T-cell (primary cell): ENCODE data around the gene CLIP2. TPM values are rescaled to one million over a fixed set of nuclear protein-coding genes. Genes with fewer than 3 reads are reported as not detected.
"Not testable (repeated sequence)": the region's sequence is repeated elsewhere in the genome, so short reads cannot be mapped to it uniquely, and the experiment has no call there.

Experiments
- ATAC-seq, 4 experiments: fragments of 200-7000 bp in 3 of 4; fragments of 150-1000 bp in 1 of 4; cut with Tn5 transposase; replicated peaks in 1 of 4; 1 replicate in 3 of 4; 2 replicates in 1 of 4; pipeline ENCODE4 v1.10.0; 2021; ENCODE audit warnings: moderate library complexity in 3 of 4, mild to moderate bottlenecking in 2 of 4, moderate number of reproducible peaks in 1 of 4
- CTCF ChIA-PET, 2 donors: fragments of 300-600 bp; sonication (Branson Sonifier 250); formaldehyde crosslinking; loops; one replicate each; lab custom pipeline; 2022; ENCODE audit warnings: antibody characterized with exemption in 2 of 2; lab: Charles Lee
- POLR2A ChIA-PET, 2 donors: fragments of 300-600 bp; sonication (Branson Sonifier 250); formaldehyde crosslinking; loops; one replicate each; lab custom pipeline; 2022; ENCODE audit warnings: antibody characterized with exemption in 2 of 2; lab: Charles Lee
- DNase-seq, 35 experiments: peaks; one replicate each; pipeline versions ENCODE4 v3.0.0 to v3.0.0-alpha.2; 2013 to 2023
- H3K27ac ChIP-seq: one replicate; pipeline ENCODE4 v1.5.1; 2013; ENCODE audit warnings: low read length
- H3K27me3 ChIP-seq, 2 experiments: replicated peaks in 1 of 2; 1 replicate in 1 of 2; 2 replicates in 1 of 2; pipeline versions ENCODE4 v1.6.1 to v1.7.0; 2013; ENCODE audit warnings: low read length in 1 of 2, mixed read lengths in 1 of 2; ENCODE audit not compliant: control insufficient read depth in 2 of 2, insufficient read depth in 2 of 2; ENCODE audit errors: extremely low read depth in 1 of 2
- H3K36me3 ChIP-seq, 2 donors: 1 replicate in 1 of 2; 2 replicates in 1 of 2; pipeline versions ENCODE4 v1.6.1 to v1.7.0; 2013; ENCODE audit warnings: low read length in 1 of 2; ENCODE audit not compliant: control insufficient read depth in 2 of 2, insufficient read depth in 1 of 2; ENCODE audit errors: extremely low read depth in 1 of 2
- H3K4me1 ChIP-seq, 2 experiments: 1 replicate in 1 of 2; 2 replicates in 1 of 2; pipeline versions ENCODE4 v1.6.1 to v1.7.0; 2013; ENCODE audit warnings: low read length in 2 of 2, mixed read lengths in 1 of 2; ENCODE audit not compliant: insufficient read depth in 2 of 2, control insufficient read depth in 1 of 2; ENCODE audit errors: extremely low read depth in 1 of 2
- H3K4me3 ChIP-seq, 2 donors: 1 replicate in 1 of 2; 2 replicates in 1 of 2; pipeline versions ENCODE4 v1.5.1 to v1.7.0; 2013; ENCODE audit warnings: mild to moderate bottlenecking in 2 of 2, low read length in 1 of 2, moderate library complexity in 1 of 2; ENCODE audit not compliant: control insufficient read depth in 1 of 2; ENCODE audit errors: extremely low read depth in 1 of 2
- H3K9me3 ChIP-seq: 2 replicates; pipeline ENCODE4 v1.7.0; 2013
- H3K27ac Mint-ChIP-seq, 2 donors: one replicate each; pipeline ENCODE4 v1.8.0; 2020 to 2021; ENCODE audit warnings: mild to moderate bottlenecking in 2 of 2, mixed read lengths in 2 of 2
- H3K27me3 Mint-ChIP-seq, 2 donors: one replicate each; pipeline ENCODE4 v1.8.0; 2021 to 2022; ENCODE audit warnings: mixed read lengths in 2 of 2
- H3K36me3 Mint-ChIP-seq: one replicate; pipeline ENCODE4 v1.8.0; 2021; ENCODE audit warnings: mixed read lengths
- H3K4me1 Mint-ChIP-seq, 3 donors: one replicate each; pipeline ENCODE4 v1.8.0; 2020 to 2022; ENCODE audit warnings: mixed read lengths in 3 of 3, mild to moderate bottlenecking in 1 of 3
- H3K4me3 Mint-ChIP-seq, 3 donors: one replicate each; pipeline ENCODE4 v1.8.0; 2020 to 2022; ENCODE audit warnings: mild to moderate bottlenecking in 3 of 3, mixed read lengths in 3 of 3, moderate library complexity in 3 of 3
- H3K9me3 Mint-ChIP-seq, 3 donors: one replicate each; pipeline ENCODE4 v1.8.0; 2020 to 2022; ENCODE audit warnings: mixed read lengths in 3 of 3
- WGBS: methylation state at CpG from one replicate; pipeline ENCODE4 v1.1.5; 2013; ENCODE audit warnings: missing lambda C conversion rate; ENCODE audit not compliant: insufficient coverage; 5-methylcytosine and 5-hydroxymethylcytosine counted together
- total RNA-seq, 35 experiments: library from RNA in 6 of 35; stranded (reverse) in 6 of 35; fragments of 120-200 nt in 1 of 35; gene quantifications; one replicate each; pipeline versions ENCODE4 v1.2.1 to v1.2.4 and lab custom pipeline; 2013 to 2026

CLIP2 gene
- total RNA-seq, 5 donors from 2014 or later (not counting 1 experiment from before 2014, with no cell fraction given): 3.1 to 8.5 (median 6.3) TPM

- peaks cover 0 to 2% (median 0%) of the 10 kb centered on the region in 3 donors for H3K4me1 Mint-ChIP-seq
- peaks cover 9% of the 10 kb centered on the region for H3K36me3 Mint-ChIP-seq
Measured at GRCh38 chr7:74399006-74399405, 109.8 kb downstream of the CLIP2 start.

GRCh38 chr7:74400420-74401136 lies 111.4 kb downstream of the CLIP2 start:
- ATAC-seq (peak in 1 of 4 experiments; percentile 20), DNase-seq (no peak)
- Mint-ChIP-seq H3K9me3 (no peaks in the 10 kb centered on the region), H3K4me1 (peaks cover 0 to 2% (median 0%) of the 10 kb centered on the region in 3 donors), H3K27ac (no peak overlapping the region), H3K27me3 (no peaks in the 10 kb centered on the region), H3K36me3 (peaks cover 8% of the 10 kb centered on the region), H3K4me3 (no peak overlapping the region)
- Histone ChIP-seq H3K36me3 (peaks cover 0 to 3% of the 10 kb centered on the region in 2 donors), H3K27me3 (peaks cover 0 to 13% of the 10 kb centered on the region in 2 experiments), H3K4me1 (peaks cover 0 to 2% of the 10 kb centered on the region in 2 experiments), H3K9me3 (no peaks in the 10 kb centered on the region), H3K27ac (no peak overlapping the region), H3K4me3 (no peak overlapping the region)
- WGBS: 94% methylated on average over 15 of the region's 22 CpGs
- ChIA-PET POLR2A (no interaction called here), CTCF (interaction anchor here (0.5 to 3.3 kb wide), 14 partner anchors 17 to 1486 kb away, joined by 3 to 31 read pairs (median 4); no protein-coding TSS in a partner anchor)

More at GRCh38 chr7:74399006-74399405, 109.8 kb downstream of the CLIP2 start:
- H3K27me3 ChIP-seq: peaks cover 0 to 6% of the 10 kb centered on the region in 2 experiments
- Mint-ChIP-seq H3K4me3 (no peak overlapping the region), H3K27ac (no peak overlapping the region), H3K27me3 (no peaks in the 10 kb centered on the region), H3K9me3 (no peaks in the 10 kb centered on the region)
- peaks cover 0 to 2% of the 10 kb centered on the region in 2 experiments for H3K4me1 ChIP-seq
- CTCF ChIA-PET: interaction anchor here in 1 of 2 donors (0.6 to 0.8 kb wide), 2 partner anchors 193 to 466 kb away, joined by 3 to 5 read pairs; no protein-coding TSS in a partner anchor
- ATAC-seq (no peak), DNase-seq (no peak)
- peaks cover 0 to 3% of the 10 kb centered on the region in 2 donors for H3K36me3 ChIP-seq
- no peaks in the 10 kb centered on the region for H3K9me3 ChIP-seq
- WGBS: 85% methylated on average over 4 of the region's 6 CpGs
- H3K4me3 ChIP-seq: no peak overlapping the region
- POLR2A ChIA-PET: no interaction called here
- no peak overlapping the region for H3K27ac ChIP-seq

DNA sequence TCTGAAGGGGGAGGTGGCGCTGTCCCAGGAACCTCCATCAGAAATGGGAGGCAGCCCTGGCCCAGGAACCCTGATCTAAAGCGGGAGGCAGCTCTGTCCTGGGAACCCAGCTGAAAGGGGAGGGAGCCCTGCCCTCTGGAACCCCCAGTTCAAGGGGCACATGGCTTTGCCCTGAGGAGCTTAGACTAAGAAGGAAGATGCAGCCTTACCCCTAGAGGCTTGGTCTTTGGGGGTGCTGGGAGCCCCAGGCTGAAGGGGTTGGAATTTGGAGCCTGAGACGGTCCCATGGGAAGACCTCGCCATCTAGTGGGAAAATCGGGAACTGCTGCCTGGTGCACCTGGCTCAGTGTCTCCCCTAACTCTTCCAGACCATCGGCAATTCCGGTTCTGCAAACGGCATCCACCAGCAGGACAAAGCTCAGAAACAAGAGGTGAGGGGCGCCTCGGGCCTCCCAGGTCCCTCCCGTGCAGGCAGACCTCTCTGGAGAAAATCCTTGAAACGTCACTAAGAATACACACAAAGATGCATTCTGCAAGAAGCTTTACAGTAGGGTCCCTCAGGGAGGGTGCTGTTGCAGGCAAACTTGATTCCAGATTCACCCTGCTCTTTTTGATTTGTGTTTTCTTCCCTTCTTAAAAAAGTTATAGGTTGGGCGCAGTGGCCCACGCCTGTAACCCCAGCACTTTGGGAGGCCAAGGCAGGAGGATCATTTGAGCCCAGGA lies 112.1 kb downstream of the CLIP2 start:
- no peak overlapping the region for H3K27ac ChIP-seq
- no peaks in the 10 kb centered on the region for H3K9me3 ChIP-seq
- H3K27me3 Mint-ChIP-seq: no peaks in the 10 kb centered on the region
- no peaks in the 10 kb centered on the region for H3K9me3 Mint-ChIP-seq
- peaks cover 0 to 13% of the 10 kb centered on the region in 2 experiments for H3K27me3 ChIP-seq
- H3K4me3 Mint-ChIP-seq: no peak overlapping the region
- WGBS: 39% methylated on average over 13 of the region's 14 CpGs
- peaks cover 0 to 3% of the 10 kb centered on the region in 2 donors for H3K36me3 ChIP-seq
- H3K4me3 ChIP-seq: no peak overlapping the region
- peaks cover 3% of the 10 kb centered on the region for H3K36me3 Mint-ChIP-seq
- ATAC-seq (peak; percentile 49 to 67 (median 60)), DNase-seq (peak; percentile 16 to 82 (median 60))
- H3K4me1 ChIP-seq: peaks cover 0 to 2% of the 10 kb centered on the region in 2 experiments
- ChIA-PET POLR2A (no interaction called here), CTCF (interaction anchor here (0.5 to 3.3 kb wide), 14 partner anchors 13 to 335 kb away, joined by 3 to 31 read pairs (median 4); no protein-coding TSS in a partner anchor)
- peaks cover 0 to 2% (median 0%) of the 10 kb centered on the region in 3 donors for H3K4me1 Mint-ChIP-seq
- H3K27ac Mint-ChIP-seq: no peak overlapping the region

- H3K27me3 Mint-ChIP-seq, H3K36me3 Mint-ChIP-seq, H3K27ac ChIP-seq, DNase-seq, ATAC-seq, H3K4me3 Mint-ChIP-seq, H3K27ac Mint-ChIP-seq, H3K4me3 ChIP-seq, H3K4me1 ChIP-seq, H3K9me3 ChIP-seq, H3K36me3 ChIP-seq, POLR2A ChIA-PET, H3K9me3 Mint-ChIP-seq, H3K4me1 Mint-ChIP-seq: not testable (repeated sequence)
- peaks cover 0 to 13% of the 10 kb centered on the region in 2 experiments for H3K27me3 ChIP-seq
- 90% methylated on average over 1 of the region's 3 CpGs for WGBS
- CTCF ChIA-PET: interaction anchor here (0.6 to 3.3 kb wide), 7 partner anchors 113 to 587 kb away, joined by 3 to 31 read pairs (median 4); partner anchors contain the start of gene CLIP2 (in 1 of the 2)
Measured at GRCh38 chr7:74402668-74403067, 113.5 kb downstream of the CLIP2 start.

DNA sequence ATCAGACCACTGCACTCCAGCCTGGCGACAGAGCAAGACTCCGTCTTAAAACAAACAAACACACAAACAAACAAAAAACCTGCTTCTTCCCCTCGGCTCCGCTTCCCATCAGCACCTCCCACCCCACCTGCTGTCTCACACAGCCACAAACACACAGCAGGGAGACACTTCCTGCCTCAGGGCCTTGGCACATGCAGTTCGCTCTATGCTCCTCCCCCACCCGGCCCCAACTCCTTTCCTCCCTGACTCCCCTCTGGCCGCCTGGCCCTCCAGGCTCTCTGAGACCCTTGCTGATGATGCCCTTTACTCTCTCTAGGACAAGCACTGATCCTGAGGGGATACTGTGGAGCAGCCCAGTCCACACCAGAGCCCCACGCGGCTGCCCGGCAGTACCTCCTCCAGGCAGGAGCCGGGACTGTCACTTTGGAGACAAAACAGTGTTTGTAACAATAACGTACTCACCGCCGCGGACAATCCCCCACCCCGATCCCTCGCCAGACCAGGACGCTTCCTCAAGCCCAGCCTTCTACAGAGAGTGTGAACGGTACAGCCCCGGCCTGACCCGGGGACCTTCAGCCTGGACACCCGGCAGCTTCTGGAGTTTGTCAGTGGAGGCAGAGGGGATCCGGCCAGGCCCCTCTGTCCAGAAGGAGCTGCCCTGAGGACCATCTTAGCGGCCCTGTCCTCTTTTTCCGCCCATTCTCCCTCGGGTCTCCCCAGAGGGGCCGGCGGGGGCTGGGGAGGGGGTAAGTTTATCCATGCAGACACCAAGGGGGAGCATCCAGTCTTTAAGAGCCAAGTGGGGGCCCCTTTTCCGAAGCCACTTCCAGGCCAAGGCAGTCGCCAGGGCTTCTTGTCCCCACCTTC lies 114.5 kb downstream of the CLIP2 start:
- Histone ChIP-seq H3K36me3 (peaks cover 0 to 3% of the 10 kb centered on the region in 2 donors), H3K27me3 (peaks cover 0 to 13% of the 10 kb centered on the region in 2 experiments), H3K27ac (no peak overlapping the region), H3K4me3 (no peak overlapping the region), H3K4me1 (peaks cover 0 to 2% of the 10 kb centered on the region in 2 experiments), H3K9me3 (no peaks in the 10 kb centered on the region)
- H3K4me1 Mint-ChIP-seq: peaks cover 0 to 2% (median 0%) of the 10 kb centered on the region in 3 donors
- CTCF ChIA-PET: interaction anchor here (0.6 to 1.0 kb wide), 2 partner anchors 197 to 336 kb away, joined by 3 read pairs; no protein-coding TSS in a partner anchor
- WGBS: 96% methylated on average over 24 of the region's 30 CpGs
- no peak overlapping the region for H3K4me3 Mint-ChIP-seq
- POLR2A ChIA-PET: no interaction called here
- H3K9me3 Mint-ChIP-seq: no peaks in the 10 kb centered on the region
- ATAC-seq (no peak), DNase-seq (no peak)
- H3K27me3 Mint-ChIP-seq: no peaks in the 10 kb centered on the region
- H3K27ac Mint-ChIP-seq: no peak overlapping the region
- peaks cover 3% of the 10 kb centered on the region for H3K36me3 Mint-ChIP-seq
